Stimulated activated naive B cell treated with anti-CD40 and anti-IgM and Interleukin-4, amounts not matched to agents 10 μg/mL and 1 μg/mL and 100 μg/mL, for 72 hours (primary cell): Measurements from ENCODE around the gene SREBF2.

Source experiments
- ATAC-seq, 2 donors: fragments of 150-1000 bp; cut with Tn5 transposase; replicated peaks; 2 replicates each; pipeline ENCODE4 v1.10.0; 2021; ENCODE audit warnings: moderate library complexity in 1 of 2
- DNase-seq: peaks from one replicate; pipeline ENCODE4 v3.0.0; 2021
- H3K27ac Mint-ChIP-seq: one replicate; pipeline ENCODE4 v1.8.0; 2022; ENCODE audit warnings: mild to moderate bottlenecking, mixed read lengths
- H3K27me3 Mint-ChIP-seq, 2 donors: one replicate each; pipeline ENCODE4 v1.8.0; 2022; ENCODE audit warnings: mixed read lengths in 2 of 2
- H3K36me3 Mint-ChIP-seq, 2 donors: one replicate each; pipeline ENCODE4 v1.8.0; 2022; ENCODE audit warnings: mixed read lengths in 2 of 2, mild to moderate bottlenecking in 1 of 2
- H3K4me1 Mint-ChIP-seq, 2 donors: one replicate each; pipeline ENCODE4 v1.8.0; 2022; ENCODE audit warnings: mixed read lengths in 2 of 2, mild to moderate bottlenecking in 1 of 2
- H3K4me3 Mint-ChIP-seq, 2 donors: one replicate each; pipeline ENCODE4 v1.8.0; 2022; ENCODE audit warnings: mild to moderate bottlenecking in 2 of 2, mixed read lengths in 2 of 2, moderate library complexity in 1 of 2
- H3K9me3 Mint-ChIP-seq, 2 donors: one replicate each; pipeline ENCODE4 v1.8.0; 2022; ENCODE audit warnings: mixed read lengths in 2 of 2, mild to moderate bottlenecking in 1 of 2

SREBF2 gene

DNA sequence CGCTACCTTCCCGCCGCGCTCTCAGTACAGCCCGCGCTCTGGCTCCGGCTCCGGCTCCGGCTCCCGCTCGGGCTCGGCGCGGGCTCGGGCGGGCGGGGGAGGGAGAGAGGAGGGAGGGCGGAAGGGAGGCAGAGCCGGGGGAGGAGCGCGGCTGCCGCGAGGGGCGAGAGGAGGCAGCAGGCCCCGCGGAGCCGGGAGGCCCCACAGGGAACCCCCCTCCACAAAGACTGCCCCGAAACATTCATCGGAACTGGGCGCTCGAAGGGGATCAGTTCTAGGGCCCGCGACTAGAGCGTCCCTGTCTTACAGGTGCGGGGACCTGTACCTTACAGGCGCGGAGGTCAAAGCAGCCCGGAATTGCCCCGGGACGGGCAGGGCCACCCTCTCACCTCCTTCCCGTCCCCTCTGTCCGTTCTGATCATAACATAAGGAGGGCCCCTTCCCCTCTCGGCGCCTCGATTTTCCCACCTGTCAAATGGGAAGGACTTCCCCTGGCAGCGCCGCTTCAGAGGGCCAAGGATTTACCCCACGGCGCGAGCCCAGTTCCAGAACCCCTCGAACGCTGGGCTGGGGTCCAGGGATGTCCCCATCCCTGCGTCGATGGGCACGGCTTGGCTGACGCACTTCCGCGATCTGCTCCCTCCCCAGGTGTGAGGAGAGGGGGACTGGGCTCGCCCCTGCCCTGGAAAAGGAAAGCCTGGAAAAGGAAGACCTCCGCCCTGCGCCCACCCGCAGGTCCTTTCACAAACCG is 82.3 kb downstream of the SREBF2 start, which contains the start of gene SHISA8:
TSS of gene SHISA8 (minus strand) at position 40 of the 751 bp plus-strand sequence. CDS start 407 bp downstream, outside the sequence.
- Mint-ChIP-seq H3K27me3 (peaks cover 15 to 19% of the 10 kb centered on the region in 2 donors), H3K4me3 (peak within 1 kb of the TSS; percentile 80 to 83), H3K4me1 (peaks cover 59 to 83% of the 10 kb centered on the region in 2 donors), H3K27ac (peak within 1 kb of the TSS; percentile 95), H3K9me3 (no peaks in the 10 kb centered on the region), H3K36me3 (peaks cover 32 to 46% of the 10 kb centered on the region in 2 donors)
- ATAC-seq (peak; percentile 25 to 34), DNase-seq (peak; percentile 60)

DNA sequence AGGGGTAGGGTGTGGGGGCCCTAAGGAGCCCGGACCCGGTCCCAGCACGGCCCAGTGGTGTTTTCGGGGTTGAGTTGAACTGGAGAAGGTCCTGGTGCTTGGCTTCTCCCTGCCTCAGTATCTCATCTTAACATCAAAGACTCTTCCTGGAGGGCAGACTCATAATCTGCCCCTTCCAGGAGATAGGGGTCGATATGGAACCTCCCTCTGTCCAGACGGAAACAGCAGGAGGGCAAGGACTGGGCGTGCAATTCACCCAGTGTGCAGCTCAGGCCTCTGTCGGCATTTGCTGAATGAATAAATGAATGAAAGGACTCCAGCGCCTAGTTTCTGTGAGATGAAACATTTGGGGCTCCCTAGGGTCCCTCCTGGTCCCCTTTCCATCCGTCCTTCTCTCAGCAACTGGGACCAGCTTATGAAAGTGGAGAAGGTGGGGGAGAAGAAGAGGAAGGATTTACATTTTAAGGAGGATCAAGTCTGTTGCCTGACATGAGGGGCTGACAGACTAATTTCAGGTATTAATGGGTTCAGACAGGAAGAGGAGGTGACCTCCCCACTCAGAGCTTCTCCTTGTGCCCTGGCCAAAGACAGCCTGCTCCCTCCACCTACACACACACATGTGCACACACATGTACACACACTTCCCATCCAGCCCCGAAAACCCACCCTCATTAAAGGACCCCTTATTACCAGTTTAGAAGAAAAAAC is 83.0 kb downstream of the SREBF2 start:
- Mint-ChIP-seq H3K4me3 (peak overlapping the region; percentile 80), H3K9me3 (no peaks in the 10 kb centered on the region), H3K36me3 (peaks cover 39 to 53% of the 10 kb centered on the region in 2 donors), H3K4me1 (peaks cover 64 to 84% of the 10 kb centered on the region in 2 donors), H3K27ac (peak overlapping the region; percentile 95), H3K27me3 (peaks cover 15 to 19% of the 10 kb centered on the region in 2 donors)
- ATAC-seq, result no peak
- DNase-seq, result no peak

DNA sequence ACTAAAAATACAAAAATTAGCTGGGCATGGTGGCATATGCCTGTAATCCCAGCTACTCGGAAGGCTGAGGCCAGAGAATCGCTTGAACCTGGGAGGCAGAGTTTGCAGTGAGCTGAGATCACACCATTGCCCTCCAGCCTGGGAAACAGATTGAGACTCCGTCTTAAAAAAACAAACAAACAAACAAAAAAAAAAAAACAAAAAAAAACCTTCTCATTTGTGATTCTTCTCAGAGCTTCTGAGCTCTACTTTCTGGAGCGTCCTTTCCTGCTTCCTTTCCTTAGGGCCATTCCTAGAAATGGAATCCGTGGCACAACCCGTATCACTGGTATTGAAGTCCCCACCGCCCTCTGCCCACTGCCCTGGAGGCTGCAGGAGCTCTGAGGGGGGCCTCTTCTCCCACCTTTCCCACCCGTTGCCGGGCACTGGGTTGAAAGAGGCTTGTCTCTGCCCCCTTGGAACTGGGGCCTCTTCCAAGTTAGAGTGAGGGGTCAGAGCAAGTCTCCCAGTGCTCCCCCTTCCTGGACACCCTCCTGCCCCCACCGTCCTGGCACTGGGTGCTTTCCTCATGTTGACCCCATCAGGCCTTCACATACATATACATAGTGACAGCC is 83.9 kb downstream of the SREBF2 start:
- peak overlapping the region; percentile 63 to 85 for H3K4me3 Mint-ChIP-seq
- ATAC-seq (no peak), DNase-seq (no peak)
- H3K9me3 Mint-ChIP-seq, result no peaks in the 10 kb centered on the region
- H3K4me1 Mint-ChIP-seq, result peaks cover 65 to 84% of the 10 kb centered on the region in 2 donors
- H3K27ac Mint-ChIP-seq, result peak overlapping the region; percentile 95
- peaks cover 42 to 55% of the 10 kb centered on the region in 2 donors for H3K36me3 Mint-ChIP-seq
- H3K27me3 Mint-ChIP-seq, result peaks cover 15 to 17% of the 10 kb centered on the region in 2 donors

- DNase-seq, result no peak
- Mint-ChIP-seq H3K27ac (peak overlapping the region; percentile 95), H3K4me3 (peak overlapping the region; percentile 84 to 85), H3K9me3 (no peaks in the 10 kb centered on the region), H3K27me3 (peaks cover 11% of the 10 kb centered on the region in 2 donors), H3K4me1 (peaks cover 63 to 84% of the 10 kb centered on the region in 2 donors), H3K36me3 (peaks cover 39 to 53% of the 10 kb centered on the region in 2 donors)
- no peak for ATAC-seq
Observed at GRCh38 chr22:41917375-41917902, 84.5 kb downstream of the SREBF2 start.

DNA sequence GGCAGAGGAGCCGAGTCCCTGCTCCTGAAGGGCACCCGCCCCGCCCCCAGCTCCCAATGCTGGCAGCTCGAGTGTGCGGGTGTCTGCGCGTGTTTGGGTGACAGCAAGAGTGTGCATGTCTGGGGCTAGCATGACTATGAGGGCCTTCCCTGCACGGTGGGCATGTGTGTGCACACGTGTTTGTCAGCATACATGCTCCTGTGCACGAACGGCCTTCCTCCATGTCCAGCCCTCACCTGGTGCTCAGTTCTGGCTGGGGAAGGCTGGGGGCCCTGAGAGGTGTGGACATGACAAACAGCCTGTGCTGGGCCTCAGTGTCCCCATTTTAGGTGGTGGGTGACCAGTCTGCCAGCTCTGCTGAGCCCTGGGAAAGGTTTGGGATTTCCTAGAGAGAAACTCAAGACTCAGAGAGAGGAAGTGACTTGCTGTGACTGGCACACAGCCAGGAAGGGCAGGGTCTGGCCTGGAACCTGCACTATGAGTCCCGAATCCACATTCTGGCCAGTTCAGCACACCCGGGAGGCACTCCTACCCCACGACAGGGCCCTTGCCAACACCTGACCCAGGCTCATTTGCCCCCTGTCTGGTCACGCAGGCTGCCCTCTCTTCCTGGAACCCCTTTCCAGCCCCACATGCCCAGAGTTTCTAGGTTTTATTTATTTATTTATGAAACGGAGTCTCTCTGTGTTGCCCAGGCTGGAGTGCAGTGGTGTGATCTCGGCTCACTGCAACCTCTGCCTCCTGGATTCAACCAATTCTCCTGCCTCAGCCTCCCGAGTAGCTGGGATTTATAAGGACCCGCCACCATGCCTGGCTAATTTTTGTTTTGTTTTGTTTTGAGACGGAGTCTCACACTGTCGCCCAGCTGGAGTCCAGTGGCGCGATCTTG is 85.2 kb downstream of the SREBF2 start:
- Mint-ChIP-seq H3K36me3 (peaks cover 38 to 53% of the 10 kb centered on the region in 2 donors), H3K4me1 (peaks cover 62 to 84% of the 10 kb centered on the region in 2 donors), H3K27me3 (peaks cover 4% of the 10 kb centered on the region in 2 donors), H3K4me3 (peak overlapping the region; percentile 84 to 85), H3K27ac (peak overlapping the region; percentile 95), H3K9me3 (no peaks in the 10 kb centered on the region)
- ATAC-seq (peak; percentile 2), DNase-seq (no peak)

DNA sequence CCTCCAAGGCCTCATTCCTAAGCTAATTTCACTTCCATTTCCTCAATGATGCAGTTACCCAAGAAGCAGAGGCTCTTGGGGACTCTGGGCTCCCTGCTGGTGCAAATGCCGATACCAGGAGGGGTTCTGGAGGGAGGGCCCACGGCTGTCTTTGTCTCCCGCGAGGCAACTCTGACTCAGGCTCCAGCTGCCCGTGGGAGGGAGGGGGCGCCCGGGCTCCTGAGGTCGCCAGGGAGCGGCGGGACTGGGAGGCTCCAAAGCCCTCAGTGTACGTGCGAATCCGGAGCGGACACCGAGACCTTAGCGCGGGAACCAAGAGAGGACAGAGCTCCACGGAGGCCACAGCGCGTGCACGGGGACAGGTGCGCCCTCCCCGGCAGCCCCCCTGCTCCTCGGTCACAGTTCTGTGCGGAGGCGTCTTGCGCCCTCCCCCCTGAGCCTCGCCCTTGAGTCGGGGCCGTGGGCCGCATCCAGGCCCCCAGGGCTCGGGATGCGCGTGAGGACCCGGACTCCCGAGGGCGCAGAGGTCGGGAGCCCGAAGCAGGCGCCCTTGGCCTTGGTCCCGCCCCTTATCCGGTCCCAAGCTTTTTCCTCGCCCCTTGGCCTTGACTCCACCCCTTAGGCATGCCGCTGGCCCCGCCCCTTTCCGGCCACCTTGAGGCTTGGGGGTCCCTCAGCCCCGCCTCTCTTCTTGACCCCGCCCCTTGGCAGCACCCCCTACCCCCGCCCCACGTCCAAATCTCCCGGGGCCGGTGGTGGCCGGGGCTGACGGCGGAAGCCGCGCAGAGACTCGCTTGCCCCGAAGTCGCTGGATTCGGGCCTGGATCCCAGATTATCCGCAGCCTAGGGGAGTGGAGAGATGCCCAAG is 86.7 kb downstream of the SREBF2 start:
- peak; percentile 87 for DNase-seq
- ATAC-seq, result peak; percentile 33 to 44
- Mint-ChIP-seq H3K4me1 (peaks cover 62 to 90% of the 10 kb centered on the region in 2 donors), H3K36me3 (peaks cover 37 to 52% of the 10 kb centered on the region in 2 donors), H3K4me3 (peak overlapping the region; percentile 84 to 85), H3K27ac (peak overlapping the region; percentile 95), H3K9me3 (no peaks in the 10 kb centered on the region), H3K27me3 (no peaks in the 10 kb centered on the region)

DNA sequence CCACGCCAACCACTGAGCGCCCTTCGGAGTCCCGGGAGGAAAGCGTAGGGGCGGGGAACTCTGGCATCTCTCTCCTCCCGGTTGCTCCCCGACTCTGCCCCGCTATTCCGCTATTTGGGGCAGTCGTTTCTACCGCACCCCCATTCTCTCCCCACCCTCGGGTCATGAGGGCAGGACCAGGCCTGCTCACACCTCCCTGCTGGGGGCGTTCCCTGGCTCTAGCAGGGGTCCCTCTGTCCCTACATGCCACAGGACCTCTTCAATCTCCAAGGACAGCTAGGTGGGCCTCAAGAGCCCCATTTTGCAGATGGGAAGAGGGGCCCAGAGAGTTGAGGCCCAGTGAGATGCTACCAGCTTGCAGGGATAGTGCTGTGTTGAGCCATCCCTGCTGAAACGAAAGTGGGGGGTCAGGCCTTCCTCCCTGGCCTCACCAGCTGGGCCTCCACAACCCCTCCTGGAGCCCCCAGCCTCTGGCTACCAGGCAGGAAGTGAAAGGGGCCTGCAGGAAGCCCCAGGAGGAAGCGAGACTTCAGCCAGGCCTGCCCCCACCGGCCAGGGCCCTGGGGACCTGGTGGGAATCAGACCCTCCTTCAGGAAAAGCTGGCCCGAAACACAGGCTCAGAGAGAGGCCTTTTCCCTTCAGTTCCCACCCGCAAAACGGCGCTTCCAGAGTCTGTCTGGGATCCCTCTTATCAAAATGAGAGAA is 87.5 kb downstream of the SREBF2 start:
- Mint-ChIP-seq H3K4me3 (peak overlapping the region; percentile 84 to 85), H3K4me1 (peaks cover 63 to 95% of the 10 kb centered on the region in 2 donors), H3K27me3 (no peaks in the 10 kb centered on the region), H3K27ac (peak overlapping the region; percentile 95), H3K9me3 (no peaks in the 10 kb centered on the region), H3K36me3 (peaks cover 43 to 60% of the 10 kb centered on the region in 2 donors)
- ATAC-seq (peak; percentile 7 to 14), DNase-seq (peak; percentile 65)

- peaks cover 49 to 59% of the 10 kb centered on the region in 2 donors for H3K36me3 Mint-ChIP-seq
- no peaks in the 10 kb centered on the region for H3K27me3 Mint-ChIP-seq
- peak overlapping the region; percentile 96 to 100 for H3K4me3 Mint-ChIP-seq
- H3K4me1 Mint-ChIP-seq, result peaks cover 53 to 87% of the 10 kb centered on the region in 2 donors
- peak overlapping the region; percentile 95 for H3K27ac Mint-ChIP-seq
- H3K9me3 Mint-ChIP-seq, result no peaks in the 10 kb centered on the region
- no peak for DNase-seq
- peak in 1 of 2 donors; percentile 4 for ATAC-seq
Observed at GRCh38 chr22:41922328-41922727, 89.4 kb downstream of the SREBF2 start.

- Mint-ChIP-seq H3K27me3 (no peaks in the 10 kb centered on the region), H3K36me3 (peaks cover 48 to 55% of the 10 kb centered on the region in 2 donors), H3K4me3 (peak overlapping the region; percentile 96 to 100), H3K27ac (peak overlapping the region; percentile 95), H3K9me3 (no peaks in the 10 kb centered on the region), H3K4me1 (peaks cover 53 to 87% of the 10 kb centered on the region in 2 donors)
- no peak for ATAC-seq
- no peak for DNase-seq
Observed at GRCh38 chr22:41922940-41923594, 90.2 kb downstream of the SREBF2 start.

DNA sequence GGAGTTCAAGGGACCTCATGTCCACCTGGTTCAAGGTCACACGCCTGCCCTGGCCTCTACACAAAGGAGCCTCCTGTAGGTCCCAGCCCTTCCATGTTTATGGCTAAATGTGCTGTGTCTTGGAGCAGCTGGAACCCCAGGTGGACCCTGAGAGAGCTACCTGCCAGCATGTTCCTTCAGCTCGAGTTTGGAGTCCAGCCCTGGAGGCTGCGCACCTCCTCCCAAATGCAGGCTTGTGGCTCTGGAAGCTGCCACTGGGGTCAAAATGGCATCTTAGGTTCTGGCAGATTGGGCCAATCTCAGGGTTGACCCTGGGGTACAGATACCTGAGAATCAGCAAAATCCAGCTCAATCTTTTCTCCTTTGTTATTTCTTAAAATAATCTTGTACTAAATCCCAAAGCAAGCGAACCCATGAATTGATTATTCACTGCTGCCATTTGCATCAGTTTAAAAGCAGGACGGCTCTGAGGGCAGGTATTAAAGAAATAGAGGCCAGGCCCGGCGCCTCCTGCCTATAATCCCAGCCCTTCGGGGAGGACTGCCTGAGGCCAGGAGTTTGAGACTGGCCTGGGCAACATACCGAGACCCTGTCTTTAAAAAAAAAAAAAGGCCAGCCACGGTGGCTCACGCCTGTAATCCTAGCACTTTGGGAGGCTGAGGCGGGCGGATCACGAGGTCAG is 90.8 kb downstream of the SREBF2 start:
- Mint-ChIP-seq H3K4me3 (peak overlapping the region; percentile 96 to 100), H3K9me3 (no peaks in the 10 kb centered on the region), H3K27ac (peak overlapping the region; percentile 95), H3K36me3 (peaks cover 44 to 52% of the 10 kb centered on the region in 2 donors), H3K27me3 (no peaks in the 10 kb centered on the region), H3K4me1 (peaks cover 54 to 87% of the 10 kb centered on the region in 2 donors)
- ATAC-seq (no peak), DNase-seq (no peak)

DNA sequence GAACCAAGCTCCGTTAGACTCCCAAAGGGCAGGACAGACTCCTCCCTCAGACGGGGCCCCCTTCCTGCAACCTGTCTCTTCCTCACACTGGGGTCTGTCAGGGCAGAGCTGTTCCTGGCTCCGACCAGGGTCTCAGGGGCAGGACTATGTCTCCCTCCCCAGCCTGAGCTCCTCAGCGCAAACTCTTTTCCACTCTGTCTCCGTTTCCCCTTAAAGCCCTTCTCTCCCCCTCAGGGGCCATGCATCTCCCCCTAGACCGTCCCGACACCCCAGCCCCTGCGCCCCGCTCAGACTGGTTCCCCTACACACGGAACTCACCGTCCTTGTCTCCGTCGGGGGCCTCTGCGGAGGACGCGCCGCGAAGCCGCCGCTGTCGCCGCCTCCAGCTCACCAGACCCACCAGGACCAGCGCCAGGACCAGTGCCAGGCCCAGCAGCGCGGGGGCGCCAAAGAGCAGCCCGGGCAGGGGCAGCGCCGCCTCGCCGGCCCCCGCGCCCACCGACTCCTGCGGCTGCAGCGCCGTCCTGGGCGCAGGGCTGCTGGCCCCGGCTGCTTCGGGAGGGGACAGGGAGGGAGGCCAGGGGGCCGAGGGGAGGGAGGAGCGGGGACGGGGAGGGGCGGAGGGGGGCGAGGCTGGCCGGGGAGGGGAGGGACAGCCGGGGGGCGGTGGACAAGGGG is 93.0 kb downstream of the SREBF2 start:
- Mint-ChIP-seq H3K9me3 (no peaks in the 10 kb centered on the region), H3K27ac (peak overlapping the region; percentile 95), H3K4me1 (peaks cover 53 to 86% of the 10 kb centered on the region in 2 donors), H3K36me3 (peaks cover 31 to 38% of the 10 kb centered on the region in 2 donors), H3K4me3 (peak overlapping the region; percentile 96 to 100), H3K27me3 (no peaks in the 10 kb centered on the region)
- DNase-seq, result peak; percentile 82
- ATAC-seq, result peak; percentile 43 to 54
